CD4-positive, alpha-beta T cell treated with Interleukin-10 for 1 hour (primary cell): ENCODE data around the gene TFRC.
"Not testable (repeated sequence)": the region's sequence is repeated elsewhere in the genome, so short reads cannot be mapped to it uniquely, and the experiment has no call there.

Experiments
- DNase-seq: peaks from one replicate; pipeline ENCODE4 v3.0.0-alpha.2; 2020

The TFRC gene

DNA sequence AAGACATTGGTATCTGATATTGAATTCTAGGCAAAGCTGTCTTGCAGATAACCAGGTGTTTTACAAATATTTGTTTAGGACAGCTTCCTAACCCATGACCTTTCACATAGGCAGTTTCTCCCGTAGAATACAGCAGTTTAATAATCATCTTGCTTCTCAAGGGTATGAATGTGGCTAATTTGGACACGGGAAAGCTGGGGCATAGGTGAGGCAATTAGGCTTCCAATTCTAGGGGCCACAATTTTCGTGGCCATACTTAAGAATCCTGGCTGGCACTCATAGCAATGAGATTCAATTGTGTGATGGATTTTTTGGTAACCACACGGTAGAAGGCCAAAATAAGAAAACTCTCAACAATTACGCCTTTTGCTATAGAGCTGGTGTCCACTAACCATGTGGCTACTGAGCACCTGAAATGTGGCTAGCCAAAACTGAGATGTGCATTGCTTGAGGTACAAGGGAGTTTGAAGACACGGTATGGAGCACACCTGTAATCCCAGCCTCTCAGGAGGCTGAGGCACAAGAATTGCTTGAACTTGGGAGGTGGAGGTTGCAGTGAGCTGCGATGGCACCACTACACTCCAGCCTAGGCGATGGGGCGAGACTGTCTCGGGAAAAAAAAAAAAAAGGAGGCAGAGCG, 34.4 kb downstream of the TFRC start:
- no peak for DNase-seq

GRCh38 chr3:196044513-196044912, 37.4 kb downstream of the TFRC start:
- no peak for DNase-seq

DNA sequence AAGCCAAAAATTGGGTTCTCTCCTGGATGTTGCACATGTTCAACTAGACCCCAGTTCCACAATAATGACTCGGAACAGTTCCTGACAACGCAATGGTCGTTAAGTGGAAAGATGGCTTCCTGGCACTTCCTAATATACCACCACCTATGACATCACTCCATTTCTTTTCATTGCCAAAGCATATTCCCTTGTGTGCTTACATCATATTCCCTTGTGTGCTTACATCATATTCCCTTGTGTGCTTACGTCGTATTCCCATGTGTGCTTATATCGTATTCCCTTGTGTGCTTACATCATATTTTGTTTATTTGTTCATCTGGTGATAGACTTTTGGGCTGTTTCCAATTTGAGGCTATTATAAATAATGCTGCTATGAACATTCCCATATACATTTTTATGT, 39.2 kb downstream of the TFRC start:
- DNase-seq, result no peak

GRCh38 chr3:196039359-196039758, 42.5 kb downstream of the TFRC start:
- DNase-seq, result no peak

DNA sequence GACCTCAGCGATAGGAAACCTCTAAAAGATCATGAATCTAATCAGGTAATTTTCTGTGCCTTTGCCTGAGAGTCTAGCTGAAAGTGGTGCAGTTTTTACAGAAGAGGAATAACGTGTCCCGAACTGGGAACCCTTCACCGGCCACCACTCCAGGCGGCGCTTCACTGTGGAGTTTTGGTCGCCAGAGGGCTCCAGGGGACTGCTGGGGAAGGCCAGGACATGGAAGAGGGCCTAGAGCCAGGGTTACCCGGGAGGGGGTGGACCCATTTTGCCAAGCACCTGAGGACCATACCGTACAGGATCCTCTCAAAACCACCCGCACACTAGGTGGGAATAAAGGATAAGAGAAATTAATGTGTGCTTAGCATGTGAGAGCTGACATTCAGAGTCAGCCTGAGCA, 55.8 kb downstream of the TFRC start:
- not testable (repeated sequence) for DNase-seq

GRCh38 chr3:196024968-196025367, 56.9 kb downstream of the TFRC start:
- no peak for DNase-seq

GRCh38 chr3:196023947-196024346, 57.9 kb downstream of the TFRC start:
- DNase-seq, result no peak

GRCh38 chr3:196022499-196022878, 59.4 kb downstream of the TFRC start:
- DNase-seq, result not testable (repeated sequence)

GRCh38 chr3:196020373-196020772, 61.5 kb downstream of the TFRC start:
- no peak for DNase-seq

DNA sequence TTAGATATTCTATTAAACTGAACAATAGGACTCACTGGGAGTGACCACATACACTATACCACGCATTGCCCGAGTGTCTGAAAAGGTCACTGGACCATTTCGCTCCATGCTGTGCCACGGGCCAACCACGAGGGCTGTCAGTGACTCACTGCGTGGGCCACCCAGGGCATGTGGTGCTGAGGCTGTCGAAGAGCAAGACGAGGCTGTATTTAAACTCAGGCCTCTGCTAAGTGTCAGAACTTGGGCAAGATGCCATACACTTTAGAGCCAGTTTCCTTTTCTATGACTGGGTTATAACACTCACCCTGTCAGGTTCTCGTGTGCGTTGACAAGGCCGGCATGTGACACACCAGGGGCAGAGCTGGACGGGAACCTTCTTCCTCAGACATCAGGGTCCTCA, 62.3 kb downstream of the TFRC start:
- DNase-seq, result not testable (repeated sequence)

- not testable (repeated sequence) for DNase-seq
These were observed 63.7 kb downstream of the TFRC start for GRCh38 chr3:196018159-196018558.

GRCh38 chr3:196016485-196016884, 65.4 kb downstream of the TFRC start:
- DNase-seq, result no peak

- DNase-seq, result no peak
These were observed 65.8 kb downstream of the TFRC start for GRCh38 chr3:196016059-196016458.

GRCh38 chr3:196013587-196014487, 68.1 kb downstream of the TFRC start:
- DNase-seq, result no peak

DNA sequence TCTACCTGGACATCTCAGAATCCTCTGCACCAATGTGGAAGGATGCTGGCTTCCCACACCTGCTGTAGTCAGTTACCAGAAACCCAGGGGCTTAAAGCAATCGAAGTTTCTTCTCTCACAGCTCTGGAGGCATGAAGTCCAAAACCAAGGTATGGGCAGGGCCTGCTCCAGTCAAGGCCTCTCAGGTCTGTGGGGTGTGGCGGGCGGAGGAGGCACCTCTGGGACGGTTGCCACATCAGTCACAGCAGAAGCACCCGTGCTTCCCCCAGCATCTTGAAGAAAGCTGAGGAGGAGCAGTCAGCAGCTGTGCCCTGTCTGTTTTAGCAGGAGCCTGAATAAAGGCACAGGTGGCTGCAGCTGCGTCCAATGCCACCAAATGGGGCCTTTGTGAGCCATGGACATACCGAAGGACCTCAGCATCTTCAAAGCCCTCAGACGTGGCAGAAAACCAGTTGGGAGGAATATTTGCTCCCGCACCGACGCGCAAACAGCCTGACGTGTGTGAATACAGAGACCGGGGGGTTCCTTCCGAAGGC, 68.9 kb downstream of the TFRC start:
- no peak for DNase-seq

- DNase-seq, result no peak
These were observed 69.4 kb downstream of the TFRC start for GRCh38 chr3:196012481-196012880.

DNA sequence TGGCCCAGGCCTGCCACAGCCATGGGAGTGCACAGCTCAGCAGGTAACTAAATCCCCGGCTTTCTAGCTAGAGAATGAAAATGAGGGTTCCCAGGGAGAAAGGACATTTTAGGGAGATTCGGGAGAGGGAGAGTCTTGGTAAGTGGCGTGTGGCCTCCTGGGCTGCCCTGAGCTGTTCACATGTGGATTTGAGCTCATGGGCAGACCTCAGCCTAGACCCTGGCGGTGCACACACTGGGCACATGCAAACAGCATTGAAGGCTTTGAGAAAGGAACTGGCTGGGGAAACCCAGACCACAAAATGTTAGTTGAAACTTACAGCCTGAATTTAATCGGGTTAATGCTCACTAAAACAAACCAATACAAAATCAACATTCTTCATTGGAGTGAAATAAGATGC, 72.4 kb downstream of the TFRC start:
- DNase-seq, result no peak

DNA sequence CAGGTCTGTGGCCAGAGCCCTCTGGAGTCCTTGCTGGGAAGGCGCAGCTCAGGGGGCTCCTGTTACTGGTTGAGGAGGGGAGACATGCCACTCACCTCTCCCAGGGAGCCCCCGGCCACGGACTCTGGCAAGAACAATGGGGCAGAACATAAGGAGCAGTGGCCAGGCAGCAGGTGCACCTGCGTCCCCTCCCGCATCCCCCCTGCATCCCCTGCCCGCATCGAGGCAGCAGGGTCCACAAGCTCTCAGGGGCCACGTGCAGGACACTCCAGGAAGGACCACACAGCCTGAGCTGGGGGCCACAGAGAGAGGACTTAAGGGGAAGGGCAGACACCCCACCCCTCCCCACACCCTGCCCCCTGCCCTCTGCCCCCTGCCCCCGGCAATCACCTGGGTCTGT, 73.0 kb downstream of the TFRC start:
- no peak for DNase-seq

- DNase-seq, result no peak
These were observed 73.5 kb downstream of the TFRC start for GRCh38 chr3:196008387-196008786.

DNA sequence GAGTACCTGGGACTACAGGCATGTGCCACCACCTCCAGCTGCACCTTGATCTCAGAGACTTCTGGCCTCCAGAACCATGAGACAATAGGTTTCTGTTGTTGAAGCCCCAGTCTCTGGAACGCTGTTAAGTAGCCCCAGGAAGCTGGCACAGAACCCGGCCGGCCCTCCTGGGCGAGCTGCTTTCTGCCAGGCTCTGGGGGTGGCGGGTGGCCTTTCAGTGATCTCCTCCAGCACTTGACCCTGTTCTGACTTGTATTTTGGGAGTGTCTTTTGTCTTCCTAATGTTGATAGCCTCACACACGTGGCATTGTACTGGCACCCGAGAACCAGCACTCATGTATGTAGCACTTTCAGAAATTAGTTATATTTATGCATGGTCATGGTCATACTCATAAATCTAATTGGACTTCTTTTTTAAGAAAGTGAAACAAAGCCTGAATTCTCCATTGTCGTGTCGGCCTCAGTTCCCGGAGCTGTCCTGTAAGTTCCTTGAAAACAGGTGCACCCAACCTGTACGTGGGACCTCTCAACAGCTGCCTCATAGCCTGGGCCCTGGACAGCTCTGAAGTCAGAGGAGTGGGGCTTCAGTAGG, 74.0 kb downstream of the TFRC start:
- DNase-seq, result no peak

DNA sequence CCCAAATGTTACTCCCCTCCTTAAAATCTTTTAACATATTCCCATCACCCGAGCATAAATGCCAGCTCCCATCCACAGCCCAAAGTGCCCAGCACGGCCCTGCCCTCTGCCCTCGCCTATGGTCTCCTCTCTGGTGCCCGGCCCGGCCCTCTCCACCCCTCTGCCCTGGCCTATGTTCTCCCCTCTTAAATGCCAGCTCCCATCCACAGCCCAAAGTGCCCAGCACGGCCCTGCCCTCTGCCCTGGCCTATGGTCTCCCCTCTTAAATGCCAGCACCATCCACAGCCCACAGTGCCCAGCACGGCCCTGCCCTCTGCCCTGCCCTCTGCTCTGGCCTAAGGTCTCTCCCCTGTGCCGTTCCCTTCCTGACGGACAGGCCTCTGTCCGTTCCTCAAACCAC, 76.6 kb downstream of the TFRC start:
- not testable (repeated sequence) for DNase-seq

GRCh38 chr3:196004359-196005052, 77.4 kb downstream of the TFRC start:
- not testable (repeated sequence) for DNase-seq

- DNase-seq, result no peak
These were observed 78.3 kb downstream of the TFRC start for GRCh38 chr3:196003611-196004010.
